NCI-H2227 treated with DMSO at 0.1 percent for 48 hours (cell line): ENCODE data around the gene INTS7.
A peak's percentile ranks its signal among the peaks of the same experiment; 100 is the strongest.
"Not testable (repeated sequence)": the region's sequence is repeated elsewhere in the genome, so short reads cannot be mapped to it uniquely, and the experiment has no call there.

Source experiments
- DNase-seq: peaks from one replicate; lab custom pipeline; 2025; lab: John Stamatoyannopoulos, UW

Gene INTS7

GRCh38 chr1:211975152-211975941, 60.0 kb downstream of the INTS7 start:
- DNase-seq = no peak

- DNase-seq = no peak
These were observed 61.8 kb downstream of the INTS7 start for GRCh38 chr1:211973541-211973940.

- DNase-seq = no peak
These were observed 67.0 kb downstream of the INTS7 start for GRCh38 chr1:211968200-211968834.

GRCh38 chr1:211967704-211968103, 67.7 kb downstream of the INTS7 start:
- no peak for DNase-seq

GRCh38 chr1:211965108-211965805, 70.1 kb downstream of the INTS7 start:
- DNase-seq = no peak

- no peak for DNase-seq
These were observed 75.7 kb downstream of the INTS7 start for GRCh38 chr1:211959680-211960079.

GRCh38 chr1:211959221-211959620, 76.1 kb downstream of the INTS7 start:
- no peak for DNase-seq

GRCh38 chr1:211954028-211954427, 81.3 kb downstream of the INTS7 start:
- DNase-seq = not testable (repeated sequence)

- not testable (repeated sequence) for DNase-seq
These were observed 81.8 kb downstream of the INTS7 start for GRCh38 chr1:211953543-211953942.

GRCh38 chr1:211952299-211952698, 83.1 kb downstream of the INTS7 start:
- no peak for DNase-seq

GRCh38 chr1:211951856-211952255, 83.5 kb downstream of the INTS7 start:
- DNase-seq = no peak

- DNase-seq = no peak
These were observed 87.0 kb downstream of the INTS7 start for GRCh38 chr1:211948377-211948776.

- no peak for DNase-seq
These were observed 87.7 kb downstream of the INTS7 start for GRCh38 chr1:211947396-211948295.

- DNase-seq = peak; percentile 29
These were observed 90.4 kb downstream of the INTS7 start for GRCh38 chr1:211944733-211945500.

- DNase-seq = no peak
These were observed 92.8 kb downstream of the INTS7 start for GRCh38 chr1:211942583-211942982.

- no peak for DNase-seq
These were observed 95.4 kb downstream of the INTS7 start for GRCh38 chr1:211939876-211940468.

GRCh38 chr1:211938561-211938997, 96.8 kb downstream of the INTS7 start:
- DNase-seq = no peak

GRCh38 chr1:211937422-211937821, 97.9 kb downstream of the INTS7 start:
- not testable (repeated sequence) for DNase-seq

GRCh38 chr1:211935448-211935970, 99.8 kb downstream of the INTS7 start:
- no peak for DNase-seq

GRCh38 chr1:211933946-211934714, 101.2 kb downstream of the INTS7 start:
- peak; percentile 38 for DNase-seq
